HepG2 (cell line): ENCODE results near the gene NT5M. TPM values are rescaled to one million over a fixed set of nuclear protein-coding genes. Genes with fewer than 3 reads are reported as not detected.
A peak's percentile ranks its signal among the peaks of the same experiment; 100 is the strongest.

ENCODE experiments used
- GLI4 ChIP-seq: sonication (generic); formaldehyde crosslinking; IDR thresholded peaks from 2 replicates; pipeline ENCODE4 v1.5.1; 2020; ENCODE audit warnings: missing genetic modification reagents, mild to moderate bottlenecking, moderate library complexity, borderline replicate concordance
- NRL ChIP-seq: sonication (generic); formaldehyde crosslinking; IDR thresholded peaks from 2 replicates; pipeline ENCODE4 v1.5.0; 2020; ENCODE audit warnings: missing genetic modification reagents, mild to moderate bottlenecking, moderate library complexity, borderline replicate concordance
- RFX5 ChIP-seq: IDR thresholded peaks from 2 replicates; pipeline ENCODE4 v1.6.1; 2011; ENCODE audit warnings: low read depth, low read length, improper control_type of control experiment
- ZNF274 ChIP-seq: sonication (generic); formaldehyde crosslinking; IDR thresholded peaks from 2 replicates; pipeline ENCODE4 v1.5.1; 2020; ENCODE audit warnings: mild to moderate bottlenecking, missing genetic modification reagents
- ZNF564 ChIP-seq: sonication (generic); formaldehyde crosslinking; IDR thresholded peaks from 2 replicates; pipeline ENCODE4 v1.8.1; 2023; ENCODE audit warnings: mild to moderate bottlenecking, missing genetic modification reagents
- ZNF605 ChIP-seq: sonication (generic); formaldehyde crosslinking; IDR thresholded peaks from 2 replicates; pipeline ENCODE4 v1.8.0; 2022; ENCODE audit warnings: mild to moderate bottlenecking, missing genetic modification reagents
- ZSCAN30 ChIP-seq: sonication (generic); formaldehyde crosslinking; IDR thresholded peaks from 2 replicates; pipeline ENCODE4 v1.5.0; 2020; ENCODE audit warnings: mild to moderate bottlenecking, missing genetic modification reagents
- polyA plus RNA-seq, 8 experiments: library from polyadenylated mRNA; depleted of rRNA in 3 of 8; stranded (reverse) in 7 of 8; unstranded in 1 of 8; fragments of >200 nt; fragmentation: Illumina TruSeq in 4 of 8; extraction: Trizol in 4 of 8; gene quantifications; 2 replicates each; pipeline versions ENCODE4 v1.2.1 to v1.2.3, GENCODE V29; 2011 to 2016; ENCODE audit warnings: low read depth in 4 of 8, missing spikeins in 1 of 8, mixed read lengths in 1 of 8; ENCODE audit not compliant: insufficient read depth in 1 of 8
- total RNA-seq, 5 experiments: library from RNA; depleted of rRNA; stranded (reverse); fragments of >200 nt; fragmentation: Illumina TruSeq; extraction: Trizol; gene quantifications; 2 replicates each; pipeline ENCODE4 v1.2.3, GENCODE V29; 2016; ENCODE audit warnings: low read depth in 1 of 5
- TF ChIP-seq, protein P1 (sequence below): sonication (generic); formaldehyde crosslinking; IDR thresholded peaks from 2 replicates; pipeline ENCODE4 v1.5.0; 2020; ENCODE audit warnings: mild to moderate bottlenecking, missing genetic modification reagents
- TF ChIP-seq, protein P2 (sequence below): sonication (generic); formaldehyde crosslinking; IDR thresholded peaks from 2 replicates; pipeline ENCODE4 v1.4.0; 2020; ENCODE audit warnings: missing genetic modification reagents; ENCODE audit errors: not compliant biosample characterization
- TF ChIP-seq, protein P3 (sequence below): sonication (generic); IDR thresholded peaks from 2 replicates; pipeline ENCODE4 v1.6.1; 2016; ENCODE audit warnings: low read depth, borderline replicate concordance
- TF ChIP-seq, protein P4 (sequence below): sonication (generic); formaldehyde crosslinking; conservative IDR thresholded peaks from 2 replicates; pipeline ENCODE4 v1.8.0; 2022; ENCODE audit warnings: missing genetic modification reagents
- TF ChIP-seq, protein P5 (sequence below): sonication (generic); formaldehyde crosslinking; IDR thresholded peaks from 2 replicates; pipeline ENCODE4 v1.8.1; 2023; ENCODE audit warnings: mild to moderate bottlenecking, missing genetic modification reagents
- TF ChIP-seq, protein P6 (sequence below): IDR thresholded peaks from 2 replicates; pipeline ENCODE4 v1.4.0; 2020; ENCODE audit warnings: mild to moderate bottlenecking, missing genetic modification reagents

The NT5M gene
- total and polyA plus RNA-seq, 2 of the 13 experiments (the other 11 are each of a cell fraction or from before 2014, with no cell fraction given), result 0.55 to 0.78 TPM

DNA sequence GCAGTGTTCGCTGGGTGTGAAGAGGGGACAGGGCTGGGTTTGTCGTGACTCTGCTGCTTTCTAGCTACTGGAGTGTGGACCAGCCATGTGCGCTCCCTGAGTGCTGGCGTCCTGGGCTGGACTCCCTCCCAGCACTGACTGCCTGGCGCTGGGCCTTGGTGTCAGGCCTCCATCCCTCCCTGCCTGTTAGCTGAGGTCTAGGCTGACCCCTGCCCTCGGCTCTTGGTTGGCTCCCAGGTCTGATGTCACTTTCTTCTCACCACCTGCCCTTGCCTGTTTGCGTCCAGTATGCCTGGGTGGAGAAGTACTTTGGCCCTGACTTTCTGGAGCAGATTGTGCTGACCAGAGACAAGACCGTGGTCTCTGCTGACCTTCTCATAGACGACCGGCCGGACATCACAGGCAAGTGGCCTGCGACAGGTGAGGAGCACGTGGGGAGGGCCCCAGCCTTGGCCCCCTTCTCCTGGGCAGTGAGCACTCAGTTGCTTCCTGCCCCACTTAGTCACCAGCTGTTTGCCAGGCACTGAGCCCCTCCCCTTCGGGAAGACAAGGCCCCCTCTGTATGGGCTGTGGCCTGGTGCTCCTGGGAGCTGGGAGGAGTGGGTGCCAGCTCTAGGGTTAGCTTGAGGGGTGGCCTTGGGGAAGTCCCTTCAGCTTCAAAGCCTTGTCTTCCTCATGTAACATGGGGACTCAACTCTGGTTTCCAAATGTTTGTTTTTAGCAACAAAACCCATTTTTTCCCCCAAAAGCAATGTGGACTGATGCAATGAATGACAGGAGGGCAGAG lies 41.5 kb downstream of the NT5M start (continued):
- TF ChIP-seq, protein P1, sequence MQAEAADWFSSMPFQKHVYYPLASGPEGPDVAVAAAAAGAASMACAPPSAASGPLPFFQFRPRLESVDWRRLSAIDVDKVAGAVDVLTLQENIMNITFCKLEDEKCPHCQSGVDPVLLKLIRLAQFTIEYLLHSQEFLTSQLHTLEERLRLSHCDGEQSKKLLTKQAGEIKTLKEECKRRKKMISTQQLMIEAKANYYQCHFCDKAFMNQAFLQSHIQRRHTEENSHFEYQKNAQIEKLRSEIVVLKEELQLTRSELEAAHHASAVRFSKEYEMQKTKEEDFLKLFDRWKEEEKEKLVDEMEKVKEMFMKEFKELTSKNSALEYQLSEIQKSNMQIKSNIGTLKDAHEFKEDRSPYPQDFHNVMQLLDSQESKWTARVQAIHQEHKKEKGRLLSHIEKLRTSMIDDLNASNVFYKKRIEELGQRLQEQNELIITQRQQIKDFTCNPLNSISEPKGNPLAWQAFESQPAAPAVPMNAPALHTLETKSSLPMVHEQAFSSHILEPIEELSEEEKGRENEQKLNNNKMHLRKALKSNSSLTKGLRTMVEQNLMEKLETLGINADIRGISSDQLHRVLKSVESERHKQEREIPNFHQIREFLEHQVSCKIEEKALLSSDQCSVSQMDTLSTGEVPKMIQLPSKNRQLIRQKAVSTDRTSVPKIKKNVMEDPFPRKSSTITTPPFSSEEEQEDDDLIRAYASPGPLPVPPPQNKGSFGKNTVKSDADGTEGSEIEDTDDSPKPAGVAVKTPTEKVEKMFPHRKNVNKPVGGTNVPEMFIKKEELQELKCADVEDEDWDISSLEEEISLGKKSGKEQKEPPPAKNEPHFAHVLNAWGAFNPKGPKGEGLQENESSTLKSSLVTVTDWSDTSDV (CRISPR knock-in tag), result no peak
- TF ChIP-seq ZNF274 (no peak), ZSCAN30 (no peak), ZNF564 (CRISPR knock-in tag) (no peak), ZNF605 (CRISPR knock-in tag) (0 out of 2 replicates have a peak, but pooled peaks have one; percentile 36), GLI4 (CRISPR knock-in tag) (no peak), NRL (0 out of 2 replicates have a peak, but pooled peaks have one; percentile 72), RFX5 (no peak)
- TF ChIP-seq, protein P2, sequence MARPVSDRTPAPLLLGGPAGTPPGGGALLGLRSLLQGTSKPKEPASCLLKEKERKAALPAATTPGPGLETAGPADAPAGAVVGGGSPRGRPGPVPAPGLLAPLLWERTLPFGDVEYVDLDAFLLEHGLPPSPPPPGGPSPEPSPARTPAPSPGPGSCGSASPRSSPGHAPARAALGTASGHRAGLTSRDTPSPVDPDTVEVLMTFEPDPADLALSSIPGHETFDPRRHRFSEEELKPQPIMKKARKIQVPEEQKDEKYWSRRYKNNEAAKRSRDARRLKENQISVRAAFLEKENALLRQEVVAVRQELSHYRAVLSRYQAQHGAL, result no peak
- TF ChIP-seq, protein P3, sequence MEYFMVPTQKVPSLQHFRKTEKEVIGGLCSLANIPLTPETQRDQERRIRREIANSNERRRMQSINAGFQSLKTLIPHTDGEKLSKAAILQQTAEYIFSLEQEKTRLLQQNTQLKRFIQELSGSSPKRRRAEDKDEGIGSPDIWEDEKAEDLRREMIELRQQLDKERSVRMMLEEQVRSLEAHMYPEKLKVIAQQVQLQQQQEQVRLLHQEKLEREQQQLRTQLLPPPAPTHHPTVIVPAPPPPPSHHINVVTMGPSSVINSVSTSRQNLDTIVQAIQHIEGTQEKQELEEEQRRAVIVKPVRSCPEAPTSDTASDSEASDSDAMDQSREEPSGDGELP, result peak; percentile 94; the same call in 1 of the 2 replicates
- TF ChIP-seq, protein P4, sequence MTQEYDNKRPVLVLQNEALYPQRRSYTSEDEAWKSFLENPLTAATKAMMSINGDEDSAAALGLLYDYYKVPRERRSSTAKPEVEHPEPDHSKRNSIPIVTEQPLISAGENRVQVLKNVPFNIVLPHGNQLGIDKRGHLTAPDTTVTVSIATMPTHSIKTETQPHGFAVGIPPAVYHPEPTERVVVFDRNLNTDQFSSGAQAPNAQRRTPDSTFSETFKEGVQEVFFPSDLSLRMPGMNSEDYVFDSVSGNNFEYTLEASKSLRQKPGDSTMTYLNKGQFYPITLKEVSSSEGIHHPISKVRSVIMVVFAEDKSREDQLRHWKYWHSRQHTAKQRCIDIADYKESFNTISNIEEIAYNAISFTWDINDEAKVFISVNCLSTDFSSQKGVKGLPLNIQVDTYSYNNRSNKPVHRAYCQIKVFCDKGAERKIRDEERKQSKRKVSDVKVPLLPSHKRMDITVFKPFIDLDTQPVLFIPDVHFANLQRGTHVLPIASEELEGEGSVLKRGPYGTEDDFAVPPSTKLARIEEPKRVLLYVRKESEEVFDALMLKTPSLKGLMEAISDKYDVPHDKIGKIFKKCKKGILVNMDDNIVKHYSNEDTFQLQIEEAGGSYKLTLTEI (CRISPR knock-in tag), result no peak
- TF ChIP-seq, protein P5, sequence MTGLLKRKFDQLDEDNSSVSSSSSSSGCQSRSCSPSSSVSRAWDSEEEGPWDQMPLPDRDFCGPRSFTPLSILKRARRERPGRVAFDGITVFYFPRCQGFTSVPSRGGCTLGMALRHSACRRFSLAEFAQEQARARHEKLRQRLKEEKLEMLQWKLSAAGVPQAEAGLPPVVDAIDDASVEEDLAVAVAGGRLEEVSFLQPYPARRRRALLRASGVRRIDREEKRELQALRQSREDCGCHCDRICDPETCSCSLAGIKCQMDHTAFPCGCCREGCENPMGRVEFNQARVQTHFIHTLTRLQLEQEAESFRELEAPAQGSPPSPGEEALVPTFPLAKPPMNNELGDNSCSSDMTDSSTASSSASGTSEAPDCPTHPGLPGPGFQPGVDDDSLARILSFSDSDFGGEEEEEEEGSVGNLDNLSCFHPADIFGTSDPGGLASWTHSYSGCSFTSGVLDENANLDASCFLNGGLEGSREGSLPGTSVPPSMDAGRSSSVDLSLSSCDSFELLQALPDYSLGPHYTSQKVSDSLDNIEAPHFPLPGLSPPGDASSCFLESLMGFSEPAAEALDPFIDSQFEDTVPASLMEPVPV (CRISPR knock-in tag), result 0 out of 2 replicates have a peak, but pooled peaks have one; percentile 55
- TF ChIP-seq, protein P6, sequence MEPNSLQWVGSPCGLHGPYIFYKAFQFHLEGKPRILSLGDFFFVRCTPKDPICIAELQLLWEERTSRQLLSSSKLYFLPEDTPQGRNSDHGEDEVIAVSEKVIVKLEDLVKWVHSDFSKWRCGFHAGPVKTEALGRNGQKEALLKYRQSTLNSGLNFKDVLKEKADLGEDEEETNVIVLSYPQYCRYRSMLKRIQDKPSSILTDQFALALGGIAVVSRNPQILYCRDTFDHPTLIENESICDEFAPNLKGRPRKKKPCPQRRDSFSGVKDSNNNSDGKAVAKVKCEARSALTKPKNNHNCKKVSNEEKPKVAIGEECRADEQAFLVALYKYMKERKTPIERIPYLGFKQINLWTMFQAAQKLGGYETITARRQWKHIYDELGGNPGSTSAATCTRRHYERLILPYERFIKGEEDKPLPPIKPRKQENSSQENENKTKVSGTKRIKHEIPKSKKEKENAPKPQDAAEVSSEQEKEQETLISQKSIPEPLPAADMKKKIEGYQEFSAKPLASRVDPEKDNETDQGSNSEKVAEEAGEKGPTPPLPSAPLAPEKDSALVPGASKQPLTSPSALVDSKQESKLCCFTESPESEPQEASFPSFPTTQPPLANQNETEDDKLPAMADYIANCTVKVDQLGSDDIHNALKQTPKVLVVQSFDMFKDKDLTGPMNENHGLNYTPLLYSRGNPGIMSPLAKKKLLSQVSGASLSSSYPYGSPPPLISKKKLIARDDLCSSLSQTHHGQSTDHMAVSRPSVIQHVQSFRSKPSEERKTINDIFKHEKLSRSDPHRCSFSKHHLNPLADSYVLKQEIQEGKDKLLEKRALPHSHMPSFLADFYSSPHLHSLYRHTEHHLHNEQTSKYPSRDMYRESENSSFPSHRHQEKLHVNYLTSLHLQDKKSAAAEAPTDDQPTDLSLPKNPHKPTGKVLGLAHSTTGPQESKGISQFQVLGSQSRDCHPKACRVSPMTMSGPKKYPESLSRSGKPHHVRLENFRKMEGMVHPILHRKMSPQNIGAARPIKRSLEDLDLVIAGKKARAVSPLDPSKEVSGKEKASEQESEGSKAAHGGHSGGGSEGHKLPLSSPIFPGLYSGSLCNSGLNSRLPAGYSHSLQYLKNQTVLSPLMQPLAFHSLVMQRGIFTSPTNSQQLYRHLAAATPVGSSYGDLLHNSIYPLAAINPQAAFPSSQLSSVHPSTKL (CRISPR knock-in tag), result peak; percentile 72; the same call in 1 of the 2 replicates
